GM19455 (cell line): Measurements from ENCODE around the gene LYRM7.
"Not testable (repeated sequence)": the region's sequence is repeated elsewhere in the genome, so short reads cannot be mapped to it uniquely, and the experiment has no call there.

Source experiments
- ATAC-seq: cut with Tn5 transposase; IDR thresholded peaks from one replicate; pipeline ENCODE4 v1.9.1; 2021; ENCODE audit not compliant: unreplicated experiment

The LYRM7 gene

DNA sequence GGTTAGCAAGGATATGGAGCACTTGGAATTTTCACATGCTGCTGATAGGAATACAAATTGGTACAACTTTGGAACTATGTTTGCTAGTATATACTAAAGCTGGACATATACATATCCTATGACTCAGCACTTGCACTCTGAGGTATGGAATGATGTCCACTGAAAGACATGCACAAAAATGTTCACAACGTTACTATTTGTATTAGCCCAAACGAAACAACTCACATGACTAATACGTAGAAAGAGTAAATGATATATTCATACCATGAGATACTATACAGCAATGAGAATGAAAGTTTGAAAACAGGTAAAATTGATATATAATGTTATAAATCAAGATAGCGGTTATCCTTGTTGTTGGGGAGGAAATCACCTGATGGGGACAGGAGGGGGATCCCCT is 47.6 kb downstream of the LYRM7 start:
- peak; percentile 59 for ATAC-seq

- no peak for ATAC-seq
These were observed 49.8 kb downstream of the LYRM7 start for GRCh38 chr5:131220566-131220965.

DNA sequence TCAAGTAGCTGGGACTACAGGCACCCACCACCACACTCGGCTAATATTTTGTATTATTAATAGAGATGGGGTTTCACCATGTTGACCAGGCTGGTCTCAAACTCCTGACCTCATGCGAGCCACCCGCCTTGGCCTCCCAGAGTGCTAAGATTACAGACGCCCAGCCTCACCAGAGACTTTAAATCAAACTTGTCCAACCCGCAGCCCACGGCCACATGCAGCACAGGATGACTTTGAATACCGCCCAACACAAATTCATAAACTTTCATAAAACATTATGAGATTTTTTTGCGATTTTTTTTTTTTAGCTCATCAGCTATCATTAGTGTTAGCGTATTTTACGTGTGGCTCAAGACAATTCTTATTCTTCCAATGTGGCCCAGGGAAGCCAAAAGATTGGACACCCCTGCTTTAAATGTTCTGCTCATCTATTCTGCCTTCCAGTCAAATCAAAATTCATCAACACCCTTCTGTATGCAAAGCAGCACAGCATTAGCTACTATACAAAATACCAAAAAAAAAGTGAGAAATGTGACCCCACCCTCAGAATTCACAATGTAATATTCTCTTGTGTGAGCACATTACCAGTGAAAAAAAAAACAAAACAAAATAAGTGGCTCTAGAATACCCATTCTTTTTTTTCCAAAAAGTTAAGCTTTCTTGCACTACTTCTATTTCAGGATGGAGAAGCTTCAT is 50.4 kb downstream of the LYRM7 start:
- no peak for ATAC-seq

- no peak for ATAC-seq
These were observed 51.1 kb downstream of the LYRM7 start for GRCh38 chr5:131221888-131222287.

- ATAC-seq = no peak
These were observed 52.0 kb downstream of the LYRM7 start for GRCh38 chr5:131222731-131223130.

GRCh38 chr5:131223751-131224386 is 53.1 kb downstream of the LYRM7 start:
- no peak for ATAC-seq

DNA sequence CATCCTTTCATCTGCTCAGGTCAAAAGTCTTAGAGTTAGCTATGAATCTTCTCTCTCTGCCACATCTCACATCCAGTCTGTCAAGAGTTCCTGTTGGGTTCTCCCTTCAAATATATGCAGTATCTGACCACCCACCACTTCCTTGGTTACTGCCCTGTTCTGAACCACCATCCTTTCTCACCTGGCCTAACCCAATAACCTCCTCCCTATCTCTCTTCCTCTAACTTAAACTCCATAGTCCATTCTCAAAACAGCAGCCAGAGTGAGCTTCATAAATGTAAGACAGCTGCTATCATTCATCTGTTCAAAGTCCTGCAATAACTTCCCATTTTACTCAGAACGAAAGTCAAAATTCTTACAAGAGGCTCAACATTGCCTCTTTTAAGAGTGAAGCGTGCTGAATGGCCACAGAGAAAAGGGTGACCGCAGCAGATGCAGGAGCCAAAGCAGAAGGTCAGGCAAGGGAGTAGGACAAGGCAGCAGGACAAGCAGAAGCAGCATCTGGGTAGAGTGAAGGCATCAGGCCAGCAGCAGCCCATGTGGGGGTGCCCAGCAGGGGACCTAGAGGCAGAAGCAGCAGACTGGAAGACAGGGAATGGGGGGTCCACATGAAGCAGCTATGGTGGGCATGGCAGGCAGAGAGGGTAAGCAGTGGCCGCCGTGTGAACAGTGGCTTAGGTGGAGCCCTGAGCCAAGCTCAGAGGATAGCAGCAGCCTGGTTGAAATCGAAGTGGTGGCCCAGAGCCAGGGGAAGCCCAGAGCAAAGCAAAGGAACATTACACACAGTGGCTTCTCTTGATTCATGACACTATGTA is 53.9 kb downstream of the LYRM7 start:
- peak; percentile 84 for ATAC-seq

DNA sequence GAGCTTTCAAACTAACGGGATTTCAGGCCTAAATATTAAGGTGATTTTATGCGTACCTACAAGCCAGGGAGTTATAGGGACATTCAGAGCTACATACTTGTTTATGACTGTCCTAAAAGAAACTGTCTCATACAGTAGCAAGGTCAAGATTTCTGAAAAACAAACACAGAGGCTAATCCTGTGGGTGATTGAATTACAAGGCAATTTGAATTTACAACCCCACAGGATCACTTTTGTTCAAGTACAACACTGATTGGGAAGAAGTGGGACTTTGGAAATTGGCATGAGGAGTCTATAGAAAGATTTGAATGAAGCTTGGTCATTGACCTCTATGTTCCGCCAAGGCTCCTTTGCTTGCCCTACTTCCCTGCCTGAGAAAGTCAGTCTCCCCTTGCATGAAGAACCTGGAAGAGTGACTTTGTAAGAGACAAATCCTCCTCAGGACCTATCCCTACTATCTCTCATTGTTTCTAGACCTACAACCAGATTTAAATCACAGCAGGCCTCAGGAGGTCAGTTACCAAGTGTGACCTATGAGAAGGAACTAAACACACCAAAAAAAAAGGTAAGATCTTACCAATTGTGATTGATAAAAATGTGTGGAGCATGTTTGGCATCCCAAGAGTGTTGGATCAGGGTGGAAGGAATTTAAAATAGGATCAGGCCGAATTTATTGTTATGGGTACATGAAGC is 54.7 kb downstream of the LYRM7 start:
- no peak for ATAC-seq

DNA sequence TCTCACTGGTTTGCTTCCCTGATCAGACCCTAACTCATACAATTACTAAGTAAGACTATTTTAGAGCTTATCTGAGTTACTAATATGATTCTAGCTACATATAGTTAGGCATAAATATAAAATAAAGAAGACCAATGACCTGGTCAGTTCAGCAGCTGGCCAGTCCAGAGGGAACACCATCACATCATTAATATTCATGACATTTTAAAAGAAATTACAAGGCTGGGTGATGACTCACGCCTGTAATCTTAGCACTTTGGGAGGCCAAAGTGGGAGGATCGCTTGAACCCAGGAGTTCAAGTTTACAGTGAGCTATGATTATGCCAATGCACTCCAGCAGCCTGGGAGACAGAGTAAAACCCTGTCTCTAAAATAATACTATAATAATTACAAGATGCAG is 56.2 kb downstream of the LYRM7 start:
- no peak for ATAC-seq

GRCh38 chr5:131228646-131229045 is 57.9 kb downstream of the LYRM7 start:
- ATAC-seq = no peak

DNA sequence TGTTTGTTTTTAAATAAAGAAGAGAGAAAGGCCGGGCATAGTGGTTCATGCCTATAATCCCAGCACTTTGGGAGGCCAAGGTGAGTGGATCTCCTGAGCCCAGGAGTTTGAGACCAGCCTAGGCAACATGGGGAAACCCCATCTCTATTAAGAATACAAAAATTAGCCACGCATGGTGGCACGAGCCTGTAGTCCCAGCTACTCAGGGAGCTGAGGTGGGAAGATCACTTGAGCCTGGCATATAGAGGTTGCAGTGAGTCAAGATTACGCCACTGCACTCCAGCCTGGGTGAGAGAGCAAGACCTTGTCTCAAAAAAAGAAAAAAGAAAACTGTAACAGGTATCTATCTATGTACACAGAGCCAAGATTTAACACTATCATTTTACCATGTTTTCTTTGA is 58.9 kb downstream of the LYRM7 start:
- ATAC-seq = no peak

- ATAC-seq = peak; percentile 92
These were observed 59.7 kb downstream of the LYRM7 start for GRCh38 chr5:131230406-131230805.

DNA sequence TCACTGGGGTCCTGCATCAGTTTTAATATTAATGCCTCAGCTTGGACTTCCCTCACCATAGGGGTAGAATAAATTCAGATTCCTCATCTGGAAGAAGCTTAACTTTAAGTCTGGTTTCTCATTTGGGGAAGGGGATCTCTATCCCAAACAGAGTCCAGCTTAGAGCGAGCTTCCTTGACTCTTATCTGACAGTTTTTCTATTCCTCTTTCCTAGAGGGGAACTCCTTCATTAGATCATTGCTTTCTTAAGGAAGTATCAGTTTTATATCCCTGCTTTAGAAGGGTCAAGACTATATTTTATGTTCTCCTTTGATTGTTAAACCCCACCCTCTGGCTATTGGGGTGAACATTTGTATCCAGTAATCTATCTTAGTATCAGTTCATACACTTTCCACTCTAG is 68.9 kb downstream of the LYRM7 start:
- ATAC-seq = no peak

DNA sequence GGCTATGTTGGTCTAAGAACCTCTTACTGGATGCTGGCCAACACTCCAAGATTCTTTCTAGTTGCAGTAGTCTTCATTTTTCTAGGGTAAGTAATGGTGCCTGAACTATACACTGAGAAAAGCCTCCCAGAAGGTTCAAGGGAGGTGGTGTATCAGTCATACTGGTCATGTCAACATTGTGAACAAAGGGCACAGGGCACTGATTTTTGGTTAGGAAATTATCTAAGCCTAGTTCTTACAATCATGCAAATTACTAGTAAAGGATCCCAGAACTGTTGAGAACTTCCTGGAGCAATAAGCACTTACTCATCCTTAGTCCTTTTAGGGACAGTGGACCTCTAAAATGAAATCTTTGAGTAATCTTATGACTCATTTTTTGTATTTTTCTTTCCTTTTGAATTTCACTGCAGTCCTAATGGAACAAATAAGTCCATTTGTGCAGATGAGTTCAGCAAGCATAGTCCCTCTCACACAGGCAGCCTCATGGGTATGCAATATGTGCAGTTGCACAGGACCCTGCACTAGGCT is 72.0 kb downstream of the LYRM7 start:
- no peak for ATAC-seq

DNA sequence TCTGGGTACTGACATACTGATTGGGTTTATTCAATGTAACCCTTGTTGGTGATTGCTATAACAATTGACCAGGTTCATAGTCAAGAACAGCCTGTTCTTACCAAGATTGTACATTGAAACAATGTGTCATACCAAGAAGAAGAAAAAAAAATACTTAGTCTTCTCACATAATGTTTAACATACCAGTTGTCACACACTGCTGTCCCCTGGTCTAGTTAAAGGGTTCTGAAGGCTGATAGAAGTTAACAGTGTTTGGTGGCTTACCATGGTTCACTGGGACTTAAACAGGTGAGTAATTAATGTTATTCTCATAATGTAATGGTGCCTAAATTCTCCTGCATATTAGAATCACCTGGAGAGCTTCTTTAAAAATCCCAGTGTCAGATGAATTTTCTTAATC is 74.6 kb downstream of the LYRM7 start:
- ATAC-seq = no peak

- ATAC-seq = no peak
These were observed 75.2 kb downstream of the LYRM7 start for GRCh38 chr5:131245948-131246347.

- ATAC-seq = no peak
These were observed 75.8 kb downstream of the LYRM7 start for GRCh38 chr5:131246504-131246903.

DNA sequence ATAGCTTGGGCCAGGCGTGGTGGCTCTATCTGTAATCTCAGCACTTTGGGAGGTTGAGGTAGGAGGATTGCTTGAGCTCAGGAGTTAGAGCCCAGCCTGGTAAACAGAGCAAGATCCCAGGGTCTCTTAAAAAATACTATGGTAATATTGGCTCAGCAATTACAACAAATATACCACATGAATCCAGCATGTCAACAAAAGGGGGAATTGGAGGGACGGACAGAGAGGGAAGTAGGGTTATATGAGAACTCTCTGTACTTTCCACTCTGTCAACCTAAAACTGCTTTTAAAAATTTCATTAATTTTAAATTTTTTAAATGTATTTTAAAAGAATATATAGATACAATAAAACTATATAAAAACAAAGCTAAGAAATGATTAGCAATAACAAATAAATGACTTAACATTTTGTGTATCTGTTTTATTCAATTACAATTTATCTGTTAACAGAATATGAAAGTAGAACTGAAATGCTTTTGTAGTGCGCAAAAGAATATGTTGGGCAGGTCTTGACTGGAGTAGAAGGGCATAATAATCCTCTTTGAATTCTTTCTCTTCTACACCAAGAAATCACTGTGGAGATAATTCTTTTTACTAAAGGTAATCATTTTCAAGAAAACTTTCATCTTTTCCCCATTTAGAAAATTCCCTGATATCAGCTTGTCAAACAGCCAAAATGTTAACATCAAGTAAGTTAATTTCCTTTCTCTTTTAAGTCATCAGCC is 80.2 kb downstream of the LYRM7 start:
- ATAC-seq = no peak

DNA sequence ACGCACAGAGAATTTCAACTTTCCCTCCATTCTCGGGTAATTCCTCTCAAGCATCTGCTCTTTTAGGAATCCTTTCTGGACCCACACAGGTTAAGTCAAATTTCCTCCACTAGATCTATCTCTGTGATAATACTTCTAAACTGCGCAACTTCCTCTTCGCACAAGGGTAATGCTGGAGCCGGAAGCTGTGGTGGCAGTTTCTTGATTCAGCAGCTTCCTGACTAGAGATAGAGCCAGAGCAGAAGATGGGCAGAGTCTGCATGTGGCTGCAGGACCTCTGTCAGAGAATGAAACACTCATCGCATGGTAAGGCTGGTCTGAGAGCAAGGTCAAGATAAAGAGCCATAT is 82.1 kb downstream of the LYRM7 start:
- ATAC-seq = peak; percentile 89

GRCh38 chr5:131254025-131254424 is 83.3 kb downstream of the LYRM7 start:
- not testable (repeated sequence) for ATAC-seq

- no peak for ATAC-seq
These were observed 84.0 kb downstream of the LYRM7 start for GRCh38 chr5:131254741-131255140.
